B cell (primary cell): ENCODE results near the gene ADAMTSL1. TPM values are rescaled to one million over a fixed set of nuclear protein-coding genes. Genes with fewer than 3 reads are reported as not detected.

Source experiments
- ATAC-seq: fragments of 200-7000 bp; cut with Tn5 transposase; one replicate; pipeline ENCODE4 v1.10.0; 2021; ENCODE audit warnings: low read depth, mild to moderate bottlenecking, moderate number of reproducible peaks, moderate library complexity
- CTCF ChIA-PET: fragments of 350-600 bp; sonication (Branson Sonifier 250); formaldehyde crosslinking; loops from one replicate; lab custom pipeline; 2021; ENCODE audit warnings: antibody characterized with exemption, inconsistent platforms; lab: Charles Lee
- POLR2A ChIA-PET: fragments of 350-600 bp; sonication (Branson Sonifier 250); formaldehyde crosslinking; loops from one replicate; lab custom pipeline; 2021; ENCODE audit warnings: antibody characterized with exemption; lab: Charles Lee
- DNase-seq: peaks from one replicate; pipeline ENCODE4 v3.0.0; 2013
- H2AFZ ChIP-seq: 2 replicates; pipeline ENCODE4 v1.6.1; 2012; ENCODE audit warnings: mild to moderate bottlenecking, low read depth, low read length; ENCODE audit not compliant: insufficient read depth, poor library complexity, severe bottlenecking
- H3K27ac ChIP-seq, 2 donors: 1 replicate in 1 of 2; 2 replicates in 1 of 2; pipeline ENCODE4 v1.5.1; 2012 to 2013; ENCODE audit warnings: low read length in 2 of 2, mild to moderate bottlenecking in 2 of 2, moderate library complexity in 1 of 2
- H3K27me3 ChIP-seq, 4 experiments: fragments of 200-600 bp in 1 of 4; sonication (generic) in 1 of 4; replicated peaks in 1 of 4; 1 replicate in 2 of 4; 2 replicates in 2 of 4; pipeline versions ENCODE4 v1.6.1 to v1.7.0; 2013 to 2016; ENCODE audit warnings: low read length in 3 of 4, mild to moderate bottlenecking in 2 of 4, mixed read lengths in 1 of 4, moderate library complexity in 1 of 4; ENCODE audit not compliant: insufficient read depth in 4 of 4, control insufficient read depth in 3 of 4; ENCODE audit errors: control extremely low read depth in 1 of 4
- H3K36me3 ChIP-seq, 2 experiments: replicated peaks in 1 of 2; 1 replicate in 1 of 2; 2 replicates in 1 of 2; pipeline versions ENCODE4 v1.6.1 to v1.7.1; 2013; ENCODE audit warnings: low read length in 1 of 2; ENCODE audit not compliant: insufficient read depth in 2 of 2, control insufficient read depth in 1 of 2; ENCODE audit errors: control extremely low read depth in 1 of 2, extremely low read depth in 1 of 2
- H3K4me1 ChIP-seq, 2 donors: fragments of 200-600 bp in 1 of 2; sonication (generic) in 1 of 2; 1 replicate in 1 of 2; 2 replicates in 1 of 2; pipeline versions ENCODE4 v1.5.1 to v1.6.1; 2013 to 2017; ENCODE audit warnings: low read length in 2 of 2; ENCODE audit not compliant: control insufficient read depth in 2 of 2, insufficient read depth in 2 of 2
- H3K4me2 ChIP-seq: replicated peaks from 2 replicates; pipeline ENCODE3; 2012; ENCODE audit warnings: mild to moderate bottlenecking, low read depth, low read length; ENCODE audit not compliant: poor library complexity, severe bottlenecking
- H3K4me3 ChIP-seq, 5 experiments: fragments of 200-600 bp in 1 of 5; sonication (generic) in 1 of 5; 1 replicate in 3 of 5; 2 replicates in 2 of 5; pipeline versions ENCODE4 v1.5.1 to v1.7.0; 2011 to 2016; ENCODE audit warnings: low read length in 4 of 5, mild to moderate bottlenecking in 4 of 5, low read depth in 2 of 5, control low read depth in 1 of 5, moderate library complexity in 1 of 5; ENCODE audit not compliant: insufficient read depth in 1 of 5; ENCODE audit errors: control extremely low read depth in 1 of 5, extremely low read depth in 1 of 5
- H3K79me2 ChIP-seq: fragments of 200-600 bp; sonication (generic); one replicate; pipeline ENCODE4 v1.6.0; 2016; ENCODE audit warnings: low read length; ENCODE audit not compliant: control insufficient read depth, insufficient read depth
- H3K9ac ChIP-seq: fragments of 200-600 bp; sonication (generic); 2 replicates; pipeline ENCODE4 v1.6.1; 2017; ENCODE audit warnings: mild to moderate bottlenecking, low read length, moderate library complexity
- H3K9me3 ChIP-seq, 3 donors: one replicate each; pipeline versions ENCODE4 v1.6.1 to v1.7.1; 2013; ENCODE audit warnings: low read length in 2 of 3; ENCODE audit not compliant: control insufficient read depth in 2 of 3, insufficient read depth in 1 of 3; ENCODE audit errors: control extremely low read depth in 1 of 3
- H4K20me1 ChIP-seq: 2 replicates; pipeline ENCODE4 v1.6.0; 2012; ENCODE audit warnings: mild to moderate bottlenecking, low read length; ENCODE audit not compliant: insufficient read depth, control insufficient read depth, poor library complexity, severe bottlenecking
- H3K27ac Mint-ChIP-seq: one replicate; pipeline ENCODE4 v1.8.0; 2021; ENCODE audit warnings: mixed read lengths
- H3K27me3 Mint-ChIP-seq: one replicate; pipeline ENCODE4 v1.8.0; 2021; ENCODE audit warnings: mixed read lengths
- H3K4me1 Mint-ChIP-seq: one replicate; pipeline ENCODE4 v1.8.0; 2021; ENCODE audit warnings: mixed read lengths
- H3K4me3 Mint-ChIP-seq: one replicate; pipeline ENCODE4 v1.8.0; 2021; ENCODE audit warnings: mixed read lengths
- H3K9me3 Mint-ChIP-seq: one replicate; pipeline ENCODE4 v1.8.0; 2022; ENCODE audit warnings: mixed read lengths; ENCODE audit not compliant: insufficient read depth
- EZH2 ChIP-seq: IDR thresholded peaks from 2 replicates; pipeline ENCODE4 v1.6.1; 2012; ENCODE audit warnings: borderline replicate concordance, low read depth, mild to moderate bottlenecking, moderate library complexity, low read length; ENCODE audit not compliant: insufficient read depth, poor library complexity, severe bottlenecking
- WGBS: methylation state at CpG from one replicate; pipeline ENCODE4 v1.1.5; 2013; ENCODE audit warnings: missing lambda C conversion rate; ENCODE audit not compliant: insufficient coverage; 5-methylcytosine and 5-hydroxymethylcytosine counted together
- intact Hi-C: fragments of 100-400 bp; cut with micrococcal nuclease; formaldehyde crosslinking; loops from one replicate; pipeline ENCODE4 v1.10.0; 2022
- polyA plus RNA-seq: library from polyadenylated mRNA; depleted of rRNA; stranded (reverse); fragments of >200 nt; gene quantifications from 2 replicates; pipeline ENCODE4 v1.2.3, GENCODE V29; 2012
- total RNA-seq, 2 donors: library from RNA; stranded (reverse); fragments of 120-200 nt in 1 of 2; gene quantifications; 1 replicate in 1 of 2; 2 replicates in 1 of 2; pipeline versions ENCODE4 v1.2.3 to v1.2.4, GENCODE V29; 2013 to 2022
- TF ChIP-seq, protein P1 (sequence below): fragments of 200-600 bp; IDR thresholded peaks from one replicate; pipeline ENCODE4 v1.8.0; 2022; ENCODE audit warnings: antibody characterized with exemption, mild to moderate bottlenecking

The ADAMTSL1 gene
- total and polyA plus RNA-seq, 2 donors (not counting 1 experiment from before 2014, with no cell fraction given) = not detected

DNA sequence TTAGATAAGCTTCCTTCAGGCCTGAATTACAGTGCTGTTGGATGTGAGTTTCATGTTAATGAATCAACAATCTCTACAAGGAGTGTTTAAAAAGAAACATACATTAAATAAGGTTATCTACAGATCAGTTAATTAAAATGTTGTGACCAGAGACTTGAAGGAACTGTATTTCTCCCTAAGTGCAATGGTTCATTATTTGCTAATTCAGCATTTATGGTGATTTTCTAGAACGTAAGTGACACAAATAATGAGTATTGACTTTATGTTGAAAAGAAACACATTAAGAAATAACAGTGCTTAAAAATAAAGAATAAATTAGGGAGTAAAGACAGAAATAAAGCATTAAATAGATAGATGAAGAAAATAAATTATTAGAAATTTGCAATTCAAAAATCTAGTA lies 74.5 kb downstream of the ADAMTSL1 start:
- Histone ChIP-seq H3K4me1 (no peaks in the 10 kb centered on the region), H2AFZ (no peak overlapping the region), H3K4me3 (no peak overlapping the region), H3K9ac (no peak overlapping the region), H3K4me2 (no peak overlapping the region), H3K79me2 (no peaks in the 10 kb centered on the region), H3K27ac (no peak overlapping the region), H3K27me3 (no peaks in the 10 kb centered on the region), H4K20me1 (no peaks in the 10 kb centered on the region), H3K36me3 (no peaks in the 10 kb centered on the region), H3K9me3 (no peaks in the 10 kb centered on the region)
- ChIA-PET POLR2A (no interaction called here), CTCF (no interaction called here)
- intact Hi-C loops = no loop called here
- TF ChIP-seq, protein P1, sequence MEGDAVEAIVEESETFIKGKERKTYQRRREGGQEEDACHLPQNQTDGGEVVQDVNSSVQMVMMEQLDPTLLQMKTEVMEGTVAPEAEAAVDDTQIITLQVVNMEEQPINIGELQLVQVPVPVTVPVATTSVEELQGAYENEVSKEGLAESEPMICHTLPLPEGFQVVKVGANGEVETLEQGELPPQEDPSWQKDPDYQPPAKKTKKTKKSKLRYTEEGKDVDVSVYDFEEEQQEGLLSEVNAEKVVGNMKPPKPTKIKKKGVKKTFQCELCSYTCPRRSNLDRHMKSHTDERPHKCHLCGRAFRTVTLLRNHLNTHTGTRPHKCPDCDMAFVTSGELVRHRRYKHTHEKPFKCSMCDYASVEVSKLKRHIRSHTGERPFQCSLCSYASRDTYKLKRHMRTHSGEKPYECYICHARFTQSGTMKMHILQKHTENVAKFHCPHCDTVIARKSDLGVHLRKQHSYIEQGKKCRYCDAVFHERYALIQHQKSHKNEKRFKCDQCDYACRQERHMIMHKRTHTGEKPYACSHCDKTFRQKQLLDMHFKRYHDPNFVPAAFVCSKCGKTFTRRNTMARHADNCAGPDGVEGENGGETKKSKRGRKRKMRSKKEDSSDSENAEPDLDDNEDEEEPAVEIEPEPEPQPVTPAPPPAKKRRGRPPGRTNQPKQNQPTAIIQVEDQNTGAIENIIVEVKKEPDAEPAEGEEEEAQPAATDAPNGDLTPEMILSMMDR = no peak
- TF ChIP-seq EZH2 = no peak
- Mint-ChIP-seq H3K4me3 (no peak overlapping the region), H3K9me3 (no peaks in the 10 kb centered on the region), H3K4me1 (no peaks in the 10 kb centered on the region), H3K27me3 (no peaks in the 10 kb centered on the region), H3K27ac (no peak overlapping the region)
- DNase-seq (no peak), ATAC-seq (no peak)
- no CpG with 5 or more reads among the region's 1 CpG for WGBS

DNA sequence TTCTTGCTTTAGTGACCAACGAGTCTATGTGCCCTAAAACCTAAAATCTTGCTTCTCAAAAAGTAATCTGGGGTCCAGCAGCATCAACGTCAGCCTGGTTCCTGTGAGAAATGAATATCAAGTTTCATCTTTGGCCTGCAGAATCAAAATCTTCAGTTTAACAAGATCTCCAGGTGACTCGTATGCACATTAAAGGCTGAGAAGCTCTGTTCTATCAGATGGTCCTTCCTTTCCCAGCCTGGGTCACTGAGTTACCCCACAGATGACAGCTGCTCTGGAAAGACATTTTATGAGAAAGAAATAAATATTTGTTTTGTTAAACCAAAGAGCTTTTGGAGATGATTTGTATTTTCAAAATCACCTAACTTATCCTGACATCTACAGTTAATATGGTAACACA lies 75.8 kb downstream of the ADAMTSL1 start:
- intact Hi-C loops = no loop called here
- Histone ChIP-seq H3K79me2 (no peaks in the 10 kb centered on the region), H3K4me3 (no peak overlapping the region), H3K4me2 (no peak overlapping the region), H3K27me3 (no peaks in the 10 kb centered on the region), H4K20me1 (no peaks in the 10 kb centered on the region), H2AFZ (no peak overlapping the region), H3K4me1 (no peaks in the 10 kb centered on the region), H3K9me3 (no peaks in the 10 kb centered on the region), H3K9ac (no peak overlapping the region), H3K36me3 (no peaks in the 10 kb centered on the region), H3K27ac (no peak overlapping the region)
- H3K27me3 Mint-ChIP-seq = no peaks in the 10 kb centered on the region
- no peak overlapping the region for H3K27ac Mint-ChIP-seq
- H3K9me3 Mint-ChIP-seq = no peaks in the 10 kb centered on the region
- TF ChIP-seq, protein P1 = no peak
- TF ChIP-seq EZH2 = no peak
- no peak overlapping the region for H3K4me3 Mint-ChIP-seq
- ChIA-PET POLR2A (no interaction called here), CTCF (no interaction called here)
- no peaks in the 10 kb centered on the region for H3K4me1 Mint-ChIP-seq
- no peak for DNase-seq
- ATAC-seq = no peak
- 86% methylated on average over 2 of the region's 3 CpGs for WGBS
